ENCODE data around the gene DIP2C. TPM values are rescaled to one million over a fixed set of nuclear protein-coding genes. Genes with fewer than 3 reads are reported as not detected.
A peak's percentile ranks its signal among the peaks of the same experiment; 100 is the strongest.

The DIP2C gene
- total RNA-seq, 3 donors from 2014 or later = 17.1 to 48.2 (median 20.3) TPM

- Histone ChIP-seq H3K27me3 (no peaks in the 10 kb centered on the region), H3K4me3 (no peak overlapping the region), H3K27ac (no peak overlapping the region), H3K9me3 (no peaks in the 10 kb centered on the region), H3K36me3 (peaks cover 3% of the 10 kb centered on the region), H3K4me1 (no peaks in the 10 kb centered on the region)
- intact Hi-C loops (cut with DNase I; ENCODE audit: low total_unique reads) = no loop called here
- TF ChIP-seq CTCF (IDR thresholded peaks at IDR 0.05) (no peak), POLR2AphosphoS5 (IDR thresholded peaks at IDR 0.05) (no peak), POLR2A (IDR thresholded peaks at IDR 0.05) (no peak)
- no peak for DNase-seq (ENCODE audit: low spot score in 2 of 2)
Measured at GRCh38 chr10:363152-363551, 326.3 kb downstream of the DIP2C start.

- intact Hi-C loops (cut with DNase I; ENCODE audit: low total_unique reads) = no loop called here
- H3K27ac ChIP-seq = peak overlapping the region in 1 of 2 donors; percentile 12
- no peak for TF ChIP-seq POLR2A (IDR thresholded peaks at IDR 0.05)
- no peaks in the 10 kb centered on the region for H3K9me3 ChIP-seq
- H3K4me1 ChIP-seq = no peaks in the 10 kb centered on the region
- H3K27me3 ChIP-seq = no peaks in the 10 kb centered on the region
- peaks cover 1% of the 10 kb centered on the region for H3K36me3 ChIP-seq
- no peak for DNase-seq (ENCODE audit: low spot score in 2 of 2)
- no peak overlapping the region for H3K4me3 ChIP-seq
Measured at GRCh38 chr10:361203-362081, 328.0 kb downstream of the DIP2C start.

GRCh38 chr10:360653-361052 lies 328.8 kb downstream of the DIP2C start:
- intact Hi-C loops (cut with DNase I; ENCODE audit: low total_unique reads) = no loop called here
- H3K36me3 ChIP-seq = no peaks in the 10 kb centered on the region

GRCh38 chr10:359762-360161 lies 329.7 kb downstream of the DIP2C start:
- TF ChIP-seq POLR2A (IDR thresholded peaks at IDR 0.05) (no peak), POLR2AphosphoS5 (IDR thresholded peaks at IDR 0.05) (no peak), CTCF (IDR thresholded peaks at IDR 0.05) (no peak)
- Histone ChIP-seq H3K4me1 (no peaks in the 10 kb centered on the region), H3K27ac (no peak overlapping the region), H3K27me3 (no peaks in the 10 kb centered on the region), H3K36me3 (no peaks in the 10 kb centered on the region), H3K9me3 (no peaks in the 10 kb centered on the region), H3K4me3 (no peak overlapping the region)
- no peak for DNase-seq (ENCODE audit: low spot score in 2 of 2)
- intact Hi-C loops (cut with DNase I; ENCODE audit: low total_unique reads) = no loop called here

More at GRCh38 chr10:360653-361052, 328.8 kb downstream of the DIP2C start:
- Histone ChIP-seq H3K4me3 (no peak overlapping the region), H3K9me3 (no peaks in the 10 kb centered on the region), H3K4me1 (no peaks in the 10 kb centered on the region), H3K27ac (no peak overlapping the region), H3K27me3 (no peaks in the 10 kb centered on the region)
- TF ChIP-seq CTCF (IDR thresholded peaks at IDR 0.05) (no peak), POLR2A (IDR thresholded peaks at IDR 0.05) (no peak), POLR2AphosphoS5 (IDR thresholded peaks at IDR 0.05) (no peak)
- no peak for DNase-seq (ENCODE audit: low spot score in 2 of 2)

- TF ChIP-seq CTCF (IDR thresholded peaks at IDR 0.05) (no peak), POLR2AphosphoS5 (IDR thresholded peaks at IDR 0.05) (no peak), POLR2A (IDR thresholded peaks at IDR 0.05) (no peak)
- intact Hi-C loops (cut with DNase I; ENCODE audit: low total_unique reads) = no loop called here
- no peak overlapping the region for H3K4me3 ChIP-seq
- H3K9me3 ChIP-seq = no peaks in the 10 kb centered on the region
- H3K27me3 ChIP-seq = no peaks in the 10 kb centered on the region
- peak in 1 of 2 donors; percentile 15 for DNase-seq (ENCODE audit: low spot score in 2 of 2)
- no peak overlapping the region for H3K27ac ChIP-seq
- no peaks in the 10 kb centered on the region for H3K36me3 ChIP-seq
- H3K4me1 ChIP-seq = no peaks in the 10 kb centered on the region
Measured at GRCh38 chr10:359093-359492, 330.4 kb downstream of the DIP2C start.
